BE2C (cell line): ENCODE data around the gene MVK.
A peak's percentile ranks its signal among the peaks of the same experiment; 100 is the strongest.

ENCODE experiments used
- DNase-seq: peaks from one replicate; pipeline ENCODE4 v3.0.0-alpha.2; 2020
- H3K27me3 ChIP-seq: fragments of 250-450 bp; sonication (Bioruptor Pico); 2 replicates; pipeline ENCODE4 v1.5.1; 2020; ENCODE audit warnings: mild to moderate bottlenecking
- H3K36me3 ChIP-seq: fragments of 250-450 bp; sonication (Bioruptor Pico); 2 replicates; pipeline ENCODE4 v1.5.1; 2020; ENCODE audit warnings: mild to moderate bottlenecking
- H3K4me1 ChIP-seq: fragments of 250-450 bp; sonication (Bioruptor Pico); 2 replicates; pipeline ENCODE4 v1.5.1; 2020
- H3K4me3 ChIP-seq: 2 replicates; pipeline ENCODE4 v1.5.1; 2011; ENCODE audit warnings: low read depth, low read length
- H3K9me3 ChIP-seq: fragments of 250-450 bp; sonication (Bioruptor Pico); 2 replicates; pipeline ENCODE4 v1.5.1; 2020
- TF ChIP-seq, protein P1 (sequence below): IDR thresholded peaks from 2 replicates; pipeline ENCODE4 v1.5.1; 2012; ENCODE audit warnings: mild to moderate bottlenecking, low read depth, low read length

Gene MVK

DNA sequence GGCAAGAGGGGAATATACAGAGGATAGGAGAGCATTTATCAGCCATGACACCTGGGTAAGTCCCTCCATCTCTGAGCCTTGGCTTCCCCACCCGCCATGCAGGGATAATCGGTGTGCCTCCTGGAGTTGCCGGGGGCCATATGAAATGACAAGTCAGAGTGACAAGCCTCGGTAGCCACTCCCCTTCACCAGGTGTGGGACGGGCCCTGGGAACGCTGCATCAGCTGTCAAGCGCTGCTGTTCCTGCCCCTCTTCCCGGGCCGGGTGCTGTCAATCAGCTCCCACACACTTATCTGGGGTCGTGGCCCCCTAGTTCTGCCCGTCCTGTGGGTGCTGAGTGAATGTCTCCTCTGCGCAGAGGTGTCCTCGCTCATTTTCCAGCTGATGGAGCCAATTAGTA, 57.2 kb downstream of the MVK start:
- Histone ChIP-seq H3K27me3 (no peaks in the 10 kb centered on the region), H3K4me3 (no peak overlapping the region), H3K4me1 (no peaks in the 10 kb centered on the region), H3K9me3 (no peaks in the 10 kb centered on the region), H3K36me3 (no peaks in the 10 kb centered on the region)
- TF ChIP-seq, protein P1, sequence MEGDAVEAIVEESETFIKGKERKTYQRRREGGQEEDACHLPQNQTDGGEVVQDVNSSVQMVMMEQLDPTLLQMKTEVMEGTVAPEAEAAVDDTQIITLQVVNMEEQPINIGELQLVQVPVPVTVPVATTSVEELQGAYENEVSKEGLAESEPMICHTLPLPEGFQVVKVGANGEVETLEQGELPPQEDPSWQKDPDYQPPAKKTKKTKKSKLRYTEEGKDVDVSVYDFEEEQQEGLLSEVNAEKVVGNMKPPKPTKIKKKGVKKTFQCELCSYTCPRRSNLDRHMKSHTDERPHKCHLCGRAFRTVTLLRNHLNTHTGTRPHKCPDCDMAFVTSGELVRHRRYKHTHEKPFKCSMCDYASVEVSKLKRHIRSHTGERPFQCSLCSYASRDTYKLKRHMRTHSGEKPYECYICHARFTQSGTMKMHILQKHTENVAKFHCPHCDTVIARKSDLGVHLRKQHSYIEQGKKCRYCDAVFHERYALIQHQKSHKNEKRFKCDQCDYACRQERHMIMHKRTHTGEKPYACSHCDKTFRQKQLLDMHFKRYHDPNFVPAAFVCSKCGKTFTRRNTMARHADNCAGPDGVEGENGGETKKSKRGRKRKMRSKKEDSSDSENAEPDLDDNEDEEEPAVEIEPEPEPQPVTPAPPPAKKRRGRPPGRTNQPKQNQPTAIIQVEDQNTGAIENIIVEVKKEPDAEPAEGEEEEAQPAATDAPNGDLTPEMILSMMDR: no peak
- no peak for DNase-seq

DNA sequence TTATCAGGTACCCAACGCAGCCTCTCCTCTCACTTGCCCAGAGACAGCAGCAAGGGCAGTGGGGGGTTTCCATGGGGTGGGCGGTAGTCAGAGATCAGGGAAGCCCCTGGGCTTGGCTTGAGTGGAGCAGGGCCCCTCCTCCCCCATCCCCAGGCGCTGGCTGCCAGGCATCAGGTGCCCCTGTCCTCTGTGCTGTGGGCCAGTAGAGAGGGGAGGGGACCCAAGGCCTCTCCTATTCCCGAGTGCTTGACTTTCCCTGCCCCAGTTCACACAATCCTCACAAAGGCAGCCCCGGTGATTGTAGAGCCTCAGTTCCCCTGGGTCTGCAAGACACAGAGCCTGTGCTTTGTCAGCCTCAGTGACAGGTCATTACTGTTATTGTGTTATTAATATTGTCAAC, 57.7 kb downstream of the MVK start:
- no peaks in the 10 kb centered on the region for H3K36me3 ChIP-seq
- peak; percentile 60 for DNase-seq

GRCh38 chr12:109631751-109632150, 58.2 kb downstream of the MVK start:
- no peaks in the 10 kb centered on the region for H3K9me3 ChIP-seq
- no peak overlapping the region for H3K4me3 ChIP-seq
- no peaks in the 10 kb centered on the region for H3K36me3 ChIP-seq
- H3K27me3 ChIP-seq: no peaks in the 10 kb centered on the region
- TF ChIP-seq, protein P1: no peak
- no peak for DNase-seq
- H3K4me1 ChIP-seq: no peaks in the 10 kb centered on the region

More for the DNA sequence above, 57.7 kb downstream of the MVK start:
- TF ChIP-seq, protein P1: no peak
- Histone ChIP-seq H3K27me3 (no peaks in the 10 kb centered on the region), H3K4me1 (no peaks in the 10 kb centered on the region), H3K9me3 (no peaks in the 10 kb centered on the region), H3K4me3 (no peak overlapping the region)

DNA sequence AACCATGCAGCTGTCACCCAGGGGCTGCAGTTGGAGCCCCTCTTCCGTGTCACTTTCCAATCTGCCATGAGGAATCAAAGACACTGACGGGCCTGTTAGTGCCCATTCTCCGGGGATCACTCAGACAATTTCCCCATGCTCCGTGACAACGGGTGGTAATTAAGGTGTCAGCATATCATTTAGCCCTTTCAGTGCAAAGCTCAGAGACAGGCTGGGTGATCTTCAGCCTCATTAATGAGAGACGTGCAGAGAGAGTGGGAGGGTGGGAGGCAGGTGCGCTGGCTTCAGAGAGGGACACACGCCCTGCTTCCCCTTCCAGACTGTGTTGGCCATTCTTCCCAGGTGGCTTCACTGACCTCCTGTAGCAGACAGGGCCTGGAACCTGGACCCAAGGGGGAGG, 58.7 kb downstream of the MVK start:
- no peak overlapping the region for H3K4me3 ChIP-seq
- H3K27me3 ChIP-seq: no peaks in the 10 kb centered on the region
- TF ChIP-seq, protein P1: no peak
- H3K36me3 ChIP-seq: no peaks in the 10 kb centered on the region
- DNase-seq: no peak
- H3K9me3 ChIP-seq: no peaks in the 10 kb centered on the region
- H3K4me1 ChIP-seq: no peaks in the 10 kb centered on the region

- Histone ChIP-seq H3K4me3 (no peak overlapping the region), H3K4me1 (no peaks in the 10 kb centered on the region)
- TF ChIP-seq, protein P1: no peak
Measured at GRCh38 chr12:109635717-109636116, 62.1 kb downstream of the MVK start.

DNA sequence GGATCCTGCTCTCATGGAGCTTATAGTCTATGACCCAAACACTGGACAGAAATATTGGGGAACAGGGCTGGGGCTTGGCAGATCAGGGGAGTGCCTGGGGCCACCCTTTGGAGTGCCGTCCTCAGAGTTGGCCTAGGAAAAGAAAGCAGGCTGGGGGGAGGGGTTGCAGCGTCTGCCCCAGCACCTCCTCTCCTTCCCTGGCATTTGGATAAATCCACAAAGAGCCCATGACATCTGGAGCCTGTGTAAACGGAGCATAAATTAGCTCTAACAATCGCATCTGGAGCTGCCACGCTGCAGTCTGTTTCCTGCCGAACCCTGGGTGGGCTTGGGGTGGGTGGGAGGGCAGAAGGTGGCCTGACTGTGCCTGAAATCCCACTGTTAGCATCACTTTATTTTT, 63.8 kb downstream of the MVK start:
- Histone ChIP-seq H3K27me3 (no peaks in the 10 kb centered on the region), H3K36me3 (no peaks in the 10 kb centered on the region), H3K4me3 (no peak overlapping the region), H3K9me3 (no peaks in the 10 kb centered on the region), H3K4me1 (no peaks in the 10 kb centered on the region)
- DNase-seq: no peak
- TF ChIP-seq, protein P1: no peak

More at GRCh38 chr12:109635717-109636116, 62.1 kb downstream of the MVK start:
- no peaks in the 10 kb centered on the region for H3K9me3 ChIP-seq
- H3K36me3 ChIP-seq: no peaks in the 10 kb centered on the region
- no peaks in the 10 kb centered on the region for H3K27me3 ChIP-seq
- DNase-seq: no peak
